Measurements from ENCODE around the gene KLHL29.

The KLHL29 gene

GRCh38 chr2:23540804-23541360 lies 155.9 kb downstream of the KLHL29 start:
- DNase-seq, result no peak

GRCh38 chr2:23541503-23542229 lies 156.7 kb downstream of the KLHL29 start:
- DNase-seq, result no peak

- no peak for DNase-seq
Observed at GRCh38 chr2:23542230-23542789, 157.3 kb downstream of the KLHL29 start.

GRCh38 chr2:23543302-23543701 lies 158.3 kb downstream of the KLHL29 start:
- no peak for DNase-seq

- no peak for DNase-seq
Observed at GRCh38 chr2:23543728-23544127, 158.7 kb downstream of the KLHL29 start.

GRCh38 chr2:23544589-23545295 lies 159.8 kb downstream of the KLHL29 start:
- no peak for DNase-seq

GRCh38 chr2:23545396-23545795 lies 160.4 kb downstream of the KLHL29 start:
- no peak for DNase-seq

DNA sequence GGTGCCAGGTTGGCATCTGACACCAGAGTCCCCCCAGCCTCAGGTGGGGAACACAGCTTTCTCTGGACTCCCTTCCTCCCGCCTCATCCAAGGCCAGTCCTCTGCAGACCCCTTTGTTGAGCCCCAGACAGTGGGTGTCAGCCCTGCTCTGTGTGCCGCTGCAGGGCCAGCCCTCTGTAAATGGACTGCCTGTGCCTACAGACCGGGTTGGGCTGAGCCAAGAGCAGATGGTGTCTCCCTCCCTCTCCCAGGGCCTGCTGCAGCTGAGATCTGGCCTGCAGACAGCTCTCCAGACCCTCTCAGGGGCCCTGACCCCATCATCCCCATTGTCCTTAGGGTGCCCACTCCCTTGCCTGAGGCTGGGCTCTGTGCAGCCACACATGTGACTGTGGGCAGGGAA lies 160.8 kb downstream of the KLHL29 start:
- no peak for DNase-seq

DNA sequence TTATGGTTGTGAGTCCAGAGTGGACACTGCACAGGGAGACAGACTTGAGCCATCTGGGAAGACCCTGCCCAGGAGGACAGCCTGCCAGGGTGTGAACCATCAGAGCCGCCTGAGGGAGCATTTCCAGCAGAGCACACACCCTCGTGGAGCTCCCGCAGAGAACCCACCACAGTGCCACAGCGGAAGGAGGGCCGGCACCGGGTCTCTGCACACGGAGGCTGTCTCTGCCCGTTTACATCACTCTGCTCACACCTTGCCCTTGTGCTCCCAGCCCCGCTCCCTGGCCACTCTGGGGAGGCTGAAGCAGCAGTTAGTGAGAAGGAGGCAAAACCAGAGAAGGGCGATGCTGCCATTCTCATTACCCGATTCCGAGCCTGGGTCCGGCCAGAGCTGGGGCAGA lies 161.9 kb downstream of the KLHL29 start:
- no peak for DNase-seq

DNA sequence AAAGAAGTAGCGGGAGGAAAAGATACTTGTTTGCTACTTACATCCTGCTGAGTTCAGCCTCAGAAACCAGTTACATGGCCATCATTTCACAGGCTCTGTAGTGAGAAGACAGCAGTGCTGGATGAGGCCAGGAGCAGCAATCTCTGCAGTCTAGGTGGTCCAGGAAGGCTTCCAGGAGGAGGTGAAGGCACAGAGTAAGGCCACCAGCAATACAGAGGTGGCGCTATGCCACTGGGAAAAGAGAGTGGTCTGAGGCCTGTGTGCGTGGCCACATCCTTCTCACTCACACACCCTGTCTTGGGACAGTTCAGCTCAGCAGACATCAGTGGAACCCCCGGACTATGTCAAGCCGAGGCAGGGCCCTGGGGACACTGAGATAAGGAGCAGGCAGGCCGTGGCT lies 162.7 kb downstream of the KLHL29 start:
- DNase-seq, result no peak

DNA sequence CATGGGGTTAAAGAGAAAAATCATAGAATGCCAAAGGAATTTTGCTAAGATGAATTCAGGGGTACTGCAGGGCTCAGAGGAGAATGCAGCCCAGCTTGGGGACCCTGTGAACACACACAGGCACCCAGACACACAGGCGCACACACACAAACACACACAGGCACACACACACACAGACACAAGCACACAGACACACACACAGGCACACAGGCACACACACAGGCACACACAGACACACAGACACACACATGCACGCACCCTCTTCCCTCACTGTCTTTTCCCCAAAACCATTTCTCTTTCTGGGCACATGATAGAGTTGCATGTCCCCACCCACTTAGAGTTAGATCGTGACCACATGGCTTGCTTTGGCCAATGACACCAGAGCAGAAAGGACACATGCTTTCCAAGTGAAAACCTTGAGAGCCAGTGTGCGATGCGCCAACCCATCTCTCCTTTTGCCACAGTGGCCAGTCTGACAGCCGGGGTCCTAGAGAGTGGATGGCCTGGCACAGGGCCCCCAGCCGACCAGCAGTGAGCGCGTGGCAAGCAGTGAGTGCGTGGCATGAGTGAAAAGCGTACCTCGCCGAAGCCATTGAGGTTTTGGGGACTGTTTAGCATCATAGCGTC lies 163.3 kb downstream of the KLHL29 start:
- no peak for DNase-seq

DNA sequence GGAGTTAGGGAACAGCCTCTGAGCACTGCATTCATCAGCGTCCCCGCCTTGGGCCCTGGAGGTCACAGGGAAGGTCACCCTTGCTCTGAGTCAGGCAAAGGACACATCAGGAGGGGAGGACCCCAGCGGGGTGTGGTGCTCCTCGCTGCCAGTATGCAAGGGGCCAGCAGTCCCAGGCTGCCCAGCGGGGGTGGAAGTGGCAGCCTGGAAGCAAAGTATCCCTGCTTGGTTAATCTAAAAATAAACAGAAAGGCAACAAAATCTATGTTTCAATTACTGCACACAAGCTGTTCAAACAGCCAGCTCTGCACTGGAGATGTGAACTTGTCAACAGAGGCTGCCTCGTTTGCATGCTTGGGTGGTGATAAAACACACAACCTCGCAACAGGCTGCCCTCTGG lies 164.1 kb downstream of the KLHL29 start:
- peak; percentile 89 for DNase-seq

- DNase-seq, result no peak
Observed at GRCh38 chr2:23549821-23550530, 165.0 kb downstream of the KLHL29 start.

DNA sequence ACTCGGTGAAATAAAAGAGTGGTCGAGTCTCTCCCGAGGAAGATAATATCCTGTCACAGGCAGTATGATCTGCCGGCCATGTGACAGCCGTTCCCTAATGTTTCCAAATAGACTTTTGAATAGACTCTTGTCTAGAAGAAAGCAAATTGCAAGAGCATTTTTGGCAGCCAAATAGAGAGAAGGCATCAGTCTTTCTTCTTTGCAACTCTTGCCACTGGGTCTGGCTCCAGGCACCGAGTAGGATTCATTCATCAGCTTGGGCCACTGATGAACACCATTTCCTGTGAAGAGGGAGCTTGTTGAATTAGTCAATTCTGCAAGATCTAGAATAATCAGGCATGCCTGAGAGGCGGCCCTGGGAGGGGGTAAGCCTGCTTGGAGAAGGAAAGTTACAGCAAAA lies 165.6 kb downstream of the KLHL29 start:
- DNase-seq, result no peak

DNA sequence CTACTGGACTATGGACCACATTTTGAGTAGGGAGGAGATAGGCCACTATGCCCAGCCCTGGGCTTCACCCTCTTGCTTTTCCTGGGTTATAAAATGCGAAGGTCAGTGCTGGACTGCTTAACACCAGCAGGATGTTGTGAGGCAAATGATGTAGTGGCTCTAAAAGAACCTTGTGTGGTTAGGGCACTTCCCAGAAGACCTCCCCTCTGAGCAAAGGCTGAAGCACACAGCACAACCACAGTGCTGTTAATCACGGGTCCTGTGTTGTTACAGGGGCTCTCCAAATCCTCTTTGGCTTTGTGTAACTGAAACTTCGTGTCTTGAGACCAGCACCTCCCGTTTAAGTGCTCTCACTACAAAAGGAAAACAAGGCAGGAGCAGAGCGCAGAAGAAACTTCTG lies 166.9 kb downstream of the KLHL29 start:
- no peak for DNase-seq

- no peak for DNase-seq
Observed at GRCh38 chr2:23553561-23553960, 168.6 kb downstream of the KLHL29 start.

- DNase-seq, result no peak
Observed at GRCh38 chr2:23554054-23554697, 169.2 kb downstream of the KLHL29 start.

DNA sequence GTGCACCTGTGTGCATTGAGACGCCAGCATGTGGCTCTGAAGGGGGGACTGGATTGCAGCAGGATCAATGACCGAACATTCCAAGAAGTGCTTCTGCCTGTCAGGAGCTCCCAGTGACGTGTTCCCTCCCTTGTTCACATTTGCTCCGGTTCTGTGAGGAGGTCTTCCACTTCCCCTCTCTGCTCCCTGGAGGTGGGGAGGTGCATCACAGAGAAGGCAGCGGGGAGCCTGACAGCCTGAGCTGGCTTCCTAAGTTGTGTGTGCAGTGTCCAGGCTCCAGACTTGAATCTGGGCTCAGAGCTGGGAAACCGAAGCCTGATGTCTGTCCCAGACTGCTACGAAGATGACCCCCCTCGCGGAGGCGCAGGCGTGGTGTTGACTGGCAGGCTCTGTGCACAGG lies 171.0 kb downstream of the KLHL29 start:
- no peak for DNase-seq

GRCh38 chr2:23556929-23557328 lies 171.9 kb downstream of the KLHL29 start:
- DNase-seq, result peak; percentile 94

DNA sequence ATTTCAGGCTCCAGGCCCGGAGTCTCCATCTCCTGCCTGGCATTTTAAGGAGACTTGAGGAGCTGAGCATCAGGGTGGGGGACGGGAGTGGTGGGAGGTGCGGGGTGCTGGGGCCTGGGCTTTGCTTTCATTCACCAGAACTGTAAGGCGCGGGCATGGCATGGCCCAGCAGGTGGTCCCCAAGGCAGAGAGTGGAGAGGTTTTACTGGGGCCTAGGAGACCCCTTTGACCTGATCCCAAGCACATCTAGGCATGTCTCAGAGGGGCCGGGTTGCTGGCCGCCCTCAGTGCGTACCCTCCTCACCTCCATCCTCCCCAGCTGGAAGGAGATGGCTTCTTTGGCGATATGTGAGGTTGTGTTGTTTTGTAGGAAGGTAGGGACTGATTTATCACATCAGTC lies 172.5 kb downstream of the KLHL29 start:
- DNase-seq, result no peak

- no peak for DNase-seq
Observed at GRCh38 chr2:23559561-23560239, 174.7 kb downstream of the KLHL29 start.

- no peak for DNase-seq
Observed at GRCh38 chr2:23561088-23561487, 176.1 kb downstream of the KLHL29 start.

Measured in NCI-H1092 treated with DMSO at 0.1 percent for 48 hours (cell line).